HG03439 (cell line): ENCODE measurements around the gene PDLIM3.
"Not testable (repeated sequence)": the region's sequence is repeated elsewhere in the genome, so short reads cannot be mapped to it uniquely, and the experiment has no call there.

Source experiments
- ATAC-seq: cut with Tn5 transposase; IDR thresholded peaks from one replicate; pipeline ENCODE4 v1.9.1; 2021; ENCODE audit warnings: mild to moderate bottlenecking, moderate library complexity; ENCODE audit not compliant: unreplicated experiment

The PDLIM3 gene

GRCh38 chr4:185522451-185522850 lies 12.9 kb downstream of the PDLIM3 start:
- no peak for ATAC-seq

GRCh38 chr4:185520119-185520518 lies 15.2 kb downstream of the PDLIM3 start:
- no peak for ATAC-seq

GRCh38 chr4:185518494-185518893 lies 16.8 kb downstream of the PDLIM3 start:
- ATAC-seq = no peak

GRCh38 chr4:185518069-185518468 lies 17.2 kb downstream of the PDLIM3 start:
- ATAC-seq = no peak

GRCh38 chr4:185515248-185515647 lies 20.1 kb downstream of the PDLIM3 start:
- ATAC-seq = no peak

- ATAC-seq = no peak
Observed at GRCh38 chr4:185514182-185514697, 21.1 kb downstream of the PDLIM3 start.

GRCh38 chr4:185513489-185514181 lies 21.7 kb downstream of the PDLIM3 start:
- no peak for ATAC-seq

- no peak for ATAC-seq
Observed at GRCh38 chr4:185512516-185512915, 22.8 kb downstream of the PDLIM3 start.

- ATAC-seq = not testable (repeated sequence)
Observed at GRCh38 chr4:185511243-185511642, 24.1 kb downstream of the PDLIM3 start.

- ATAC-seq = no peak
Observed at GRCh38 chr4:185510806-185511205, 24.5 kb downstream of the PDLIM3 start.

GRCh38 chr4:185508181-185508580 lies 27.1 kb downstream of the PDLIM3 start:
- no peak for ATAC-seq

GRCh38 chr4:185506422-185506821 lies 28.9 kb downstream of the PDLIM3 start:
- no peak for ATAC-seq

GRCh38 chr4:185504098-185505047 lies 30.9 kb downstream of the PDLIM3 start:
- ATAC-seq = no peak

GRCh38 chr4:185502386-185502785 lies 32.9 kb downstream of the PDLIM3 start:
- no peak for ATAC-seq

GRCh38 chr4:185500576-185500975 lies 34.7 kb downstream of the PDLIM3 start:
- ATAC-seq = no peak

- no peak for ATAC-seq
Observed at GRCh38 chr4:185500035-185500434, 35.3 kb downstream of the PDLIM3 start.

- ATAC-seq = no peak
Observed at GRCh38 chr4:185488650-185489049, 46.7 kb downstream of the PDLIM3 start.

- ATAC-seq = no peak
Observed at GRCh38 chr4:185481401-185481800, 53.9 kb downstream of the PDLIM3 start.

- peak; percentile 29 for ATAC-seq
Observed at GRCh38 chr4:185480016-185480732, 55.1 kb downstream of the PDLIM3 start.

GRCh38 chr4:185479507-185479971 lies 55.8 kb downstream of the PDLIM3 start:
- ATAC-seq = peak; percentile 89

- no peak for ATAC-seq
Observed at GRCh38 chr4:185473247-185473646, 62.1 kb downstream of the PDLIM3 start.
